GM21786 (cell line): Measurements from ENCODE around the gene PHTF1.

Source experiments
- ATAC-seq: cut with Tn5 transposase; IDR thresholded peaks from one replicate; pipeline ENCODE4 v1.9.1; 2021; ENCODE audit not compliant: unreplicated experiment

The PHTF1 gene

DNA sequence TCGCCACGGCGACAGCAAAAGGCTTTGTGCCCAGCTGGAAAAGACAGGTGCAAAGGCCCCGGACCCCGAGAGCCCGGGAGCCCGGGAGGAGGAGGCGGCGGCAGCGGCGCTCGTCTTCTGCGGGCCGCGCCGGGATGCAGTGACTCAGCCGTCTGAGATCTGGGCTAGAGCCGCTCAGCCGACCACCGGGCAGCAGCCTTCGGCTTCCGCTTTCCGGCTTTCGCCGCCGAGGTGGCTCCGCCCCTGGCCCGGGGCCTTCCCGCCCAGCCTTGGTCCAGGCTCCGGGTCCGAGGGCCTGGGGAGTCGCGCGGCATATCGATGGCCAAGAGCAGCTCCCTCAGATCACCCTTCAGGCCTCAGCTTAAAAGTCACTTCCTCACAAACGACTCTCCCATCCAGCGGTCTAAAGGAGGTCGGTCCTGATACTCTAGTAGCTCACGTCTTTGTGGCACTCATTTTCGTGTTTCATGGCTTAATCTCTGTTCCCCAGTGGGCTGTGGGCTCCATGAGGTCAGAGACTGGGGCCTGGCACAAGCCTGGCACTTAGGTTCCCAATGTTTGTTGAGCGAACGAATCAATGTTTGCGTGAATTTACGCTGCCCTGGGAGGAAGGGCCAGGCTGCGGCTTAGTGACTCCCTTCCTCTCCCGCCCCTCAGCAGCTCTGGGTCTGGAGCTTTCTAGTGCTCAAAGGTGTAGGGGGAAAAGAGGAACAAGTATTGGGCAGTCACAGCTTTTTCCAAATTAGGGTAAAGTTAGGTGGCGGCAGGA is at the start of gene PHTF1:
PHTF1 (minus strand) TSS at position 154 of the 769 bp plus-strand sequence. CDS start 783 bp downstream, outside the sequence.
- ATAC-seq, result peak; percentile 84

DNA sequence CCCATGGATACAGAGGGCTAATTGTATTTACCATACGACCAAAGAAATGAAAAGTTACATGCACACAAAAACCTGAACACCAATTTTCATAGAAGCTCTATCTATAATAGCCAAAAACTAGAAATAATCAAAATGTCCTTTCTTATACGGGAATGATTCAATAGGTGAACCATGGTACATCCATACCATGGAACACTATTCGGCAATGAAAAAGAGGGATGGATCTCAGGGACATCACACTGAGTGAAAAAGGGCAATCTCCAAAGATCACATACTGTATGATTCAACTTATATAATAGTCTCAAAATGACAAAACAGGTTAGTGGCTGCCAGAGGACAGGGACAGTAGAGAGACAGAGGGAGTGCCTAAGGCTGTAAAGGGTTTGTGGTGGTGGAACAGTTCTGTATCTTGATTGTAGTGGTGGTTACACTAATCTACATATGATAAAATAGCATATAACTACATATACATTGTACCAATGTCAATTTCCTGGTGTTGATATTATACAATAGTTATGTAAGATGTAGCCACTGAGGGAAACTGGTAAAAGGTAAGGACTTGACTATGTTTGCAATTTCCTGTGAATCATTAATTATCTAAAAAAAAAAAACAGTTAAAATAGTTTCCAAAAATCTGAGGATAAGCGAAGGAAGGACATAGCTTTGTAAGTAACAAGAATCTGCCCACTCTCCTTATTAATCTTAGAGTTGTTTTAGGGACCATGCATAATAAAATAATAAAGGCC is 49.3 kb upstream of the PHTF1 start:
- no peak for ATAC-seq

DNA sequence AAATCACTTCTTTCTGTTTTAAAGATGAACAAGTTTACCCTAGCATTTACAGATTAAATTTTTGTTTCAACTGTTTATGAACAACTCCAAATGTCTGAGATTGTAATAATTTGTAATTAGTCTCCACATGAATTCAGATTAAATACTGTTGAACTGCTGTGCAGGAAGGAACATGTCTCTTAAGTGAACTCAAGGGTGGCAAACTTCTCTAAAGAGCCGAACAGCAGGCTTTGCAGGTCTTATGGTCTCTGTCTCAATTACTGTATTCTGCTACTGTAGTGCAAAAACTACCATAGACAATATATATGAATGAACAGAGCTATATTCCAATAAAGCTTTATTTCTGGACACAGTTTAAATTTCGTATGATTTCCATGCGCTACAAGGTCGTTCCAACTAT is 46.4 kb upstream of the PHTF1 start:
- no peak for ATAC-seq

DNA sequence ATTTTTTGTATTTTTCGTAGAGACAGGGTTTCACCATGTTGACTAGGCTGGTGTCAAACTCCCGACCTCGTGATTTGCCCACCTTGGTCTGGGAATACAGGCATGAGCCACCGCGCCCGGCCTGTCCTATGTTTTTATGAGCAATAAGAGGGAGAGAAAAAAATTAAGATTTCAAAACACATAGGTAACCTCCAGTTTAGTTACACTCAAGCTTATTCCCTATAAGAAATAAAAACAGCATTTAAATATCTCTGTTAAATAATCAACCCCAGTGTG is 45.9 kb upstream of the PHTF1 start:
- no peak for ATAC-seq

DNA sequence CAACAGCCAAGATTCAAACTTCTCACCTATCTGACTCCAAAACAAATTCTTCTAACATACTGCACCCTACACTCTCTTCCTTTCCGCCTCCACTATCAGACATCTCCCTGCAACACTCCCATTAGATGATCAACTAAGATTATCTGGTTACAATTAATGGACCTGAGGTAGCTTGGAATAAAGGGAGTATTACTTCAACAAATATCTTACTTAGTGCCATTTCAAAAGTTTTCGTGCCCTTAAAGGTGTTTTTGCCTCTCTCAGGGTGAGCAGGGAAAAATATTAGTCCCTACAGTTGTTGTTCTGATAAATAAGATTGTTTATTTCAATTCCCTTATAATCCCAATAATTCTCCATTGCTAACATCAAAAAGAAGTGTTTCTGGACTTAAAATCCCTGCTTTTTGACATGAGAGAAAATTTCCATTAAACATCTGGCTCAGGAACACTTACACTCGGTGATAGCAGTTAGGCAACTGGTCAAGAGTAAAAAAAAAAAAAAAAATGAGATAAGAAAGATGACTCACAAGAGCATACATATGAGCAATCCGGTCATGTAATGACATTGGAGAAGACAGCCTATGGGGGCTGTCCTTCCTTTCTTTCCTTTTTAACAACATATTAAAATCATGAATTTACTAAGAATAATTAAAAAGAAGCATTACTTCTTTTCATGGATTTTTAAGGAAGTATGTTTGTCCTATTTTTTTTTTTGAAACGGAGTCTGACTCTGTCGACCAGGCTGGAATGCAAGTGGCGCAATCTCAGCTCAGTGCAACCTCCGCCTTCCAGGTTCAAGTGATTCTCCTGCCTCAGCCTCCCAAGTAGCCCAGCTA is 45.4 kb upstream of the PHTF1 start:
- no peak for ATAC-seq

DNA sequence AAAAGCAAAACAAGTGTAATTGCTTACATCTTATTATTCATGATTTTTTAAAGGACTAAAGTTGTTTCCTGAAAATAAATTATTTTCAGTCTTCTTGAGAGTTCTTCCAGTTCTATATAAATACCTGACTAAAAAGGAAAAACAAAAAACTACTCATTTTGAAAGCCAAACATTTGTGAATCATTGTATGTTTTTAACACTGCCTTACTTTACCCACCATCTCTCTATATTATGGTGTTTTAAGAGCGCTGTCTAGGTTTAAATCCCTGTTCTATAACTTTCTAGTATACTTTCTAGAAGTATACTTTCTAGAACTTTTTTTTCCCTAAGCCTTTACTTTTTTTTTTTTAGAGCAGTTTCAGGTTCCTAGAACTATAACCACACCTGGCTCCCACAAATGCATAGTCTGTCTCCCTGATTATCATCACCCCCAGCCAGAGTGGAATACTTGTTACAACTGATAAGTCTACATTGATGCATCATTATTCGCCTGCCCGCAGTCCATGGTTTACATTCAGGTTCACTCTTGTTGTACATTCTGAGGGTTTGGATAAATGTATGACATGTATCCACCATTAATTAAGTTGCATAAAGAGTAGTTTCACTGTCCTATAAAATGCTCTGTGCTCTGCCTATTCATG is 43.2 kb upstream of the PHTF1 start:
- ATAC-seq, result no peak

DNA sequence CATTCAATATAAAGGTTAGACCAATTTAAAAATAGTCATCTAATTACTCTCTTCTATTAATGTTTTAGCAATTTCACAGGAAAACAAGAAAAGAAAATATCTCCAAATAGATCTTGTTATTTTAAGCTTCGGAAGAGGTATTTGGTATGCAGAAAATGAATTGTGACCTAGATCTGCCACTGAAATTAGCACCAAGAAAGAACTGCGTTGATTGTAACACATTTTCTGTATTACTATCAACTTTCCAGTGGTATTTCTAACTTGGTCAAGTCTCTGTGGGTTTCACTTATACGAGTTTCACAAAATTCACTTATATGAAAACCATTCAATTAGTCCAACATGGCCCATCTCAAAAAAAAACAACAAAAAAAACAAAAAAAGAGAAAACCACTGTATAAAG is 41.2 kb upstream of the PHTF1 start:
- no peak for ATAC-seq

DNA sequence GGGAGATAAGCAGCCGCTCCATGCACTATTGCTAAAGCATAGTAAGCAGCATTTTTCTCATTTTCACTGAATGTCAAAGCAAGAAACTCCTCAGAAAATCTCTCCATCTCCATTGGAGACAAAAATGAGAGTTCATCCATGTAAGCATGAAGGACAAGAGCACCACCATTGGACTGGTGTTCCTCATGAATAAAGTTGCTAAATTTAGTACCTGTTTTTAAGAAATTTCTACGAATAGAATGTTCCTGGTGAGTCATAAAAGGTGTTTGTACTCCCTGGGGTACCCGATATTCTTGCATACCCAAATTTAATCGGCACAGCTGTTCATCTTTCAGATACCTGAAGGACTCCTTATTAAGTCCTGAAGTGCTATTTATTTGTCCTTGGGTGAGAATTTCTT is 38.2 kb upstream of the PHTF1 start:
- ATAC-seq, result no peak

DNA sequence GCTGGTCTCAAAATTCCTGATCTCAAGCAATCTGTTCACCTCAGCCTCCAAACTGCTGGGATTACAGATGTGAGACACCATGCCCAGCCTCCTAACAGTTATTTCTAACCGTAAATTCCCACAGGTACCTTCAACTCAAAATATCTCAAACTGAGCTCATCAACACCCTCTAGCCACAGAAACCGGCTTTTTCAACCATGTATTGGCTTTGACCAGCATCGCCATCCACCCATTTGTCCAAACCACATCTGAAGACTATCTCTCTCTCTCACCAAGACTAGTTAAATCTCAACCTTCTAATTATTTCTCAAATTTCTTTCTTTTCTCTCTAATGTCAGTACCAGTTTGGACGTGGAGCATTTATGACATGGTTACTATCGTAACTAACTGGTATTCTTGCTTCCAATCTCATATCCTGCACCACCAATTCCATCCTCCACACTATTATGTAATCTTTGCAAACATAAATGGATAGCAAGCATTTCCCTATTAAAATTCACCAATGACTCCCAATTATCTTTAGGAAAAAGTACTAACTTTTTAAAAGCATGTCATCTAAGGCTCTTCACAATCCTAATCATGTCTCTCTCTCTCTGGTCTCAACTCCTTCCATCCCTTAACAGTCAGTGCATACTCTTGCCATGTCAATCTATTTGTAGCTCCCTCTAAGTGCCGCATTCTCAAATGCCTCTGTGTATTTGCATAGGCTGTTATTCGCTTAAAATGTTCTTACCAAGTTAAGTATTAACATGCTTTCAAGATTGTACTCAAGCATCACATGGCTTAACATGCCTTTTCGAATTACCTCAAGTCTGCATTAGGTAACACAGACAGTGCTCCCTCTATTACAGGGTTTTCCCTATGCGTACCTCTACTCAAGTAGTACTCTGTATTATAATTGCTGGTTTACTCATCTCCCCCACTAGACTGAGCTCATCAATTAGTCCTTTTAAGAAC is 34.9 kb upstream of the PHTF1 start:
- no peak for ATAC-seq

DNA sequence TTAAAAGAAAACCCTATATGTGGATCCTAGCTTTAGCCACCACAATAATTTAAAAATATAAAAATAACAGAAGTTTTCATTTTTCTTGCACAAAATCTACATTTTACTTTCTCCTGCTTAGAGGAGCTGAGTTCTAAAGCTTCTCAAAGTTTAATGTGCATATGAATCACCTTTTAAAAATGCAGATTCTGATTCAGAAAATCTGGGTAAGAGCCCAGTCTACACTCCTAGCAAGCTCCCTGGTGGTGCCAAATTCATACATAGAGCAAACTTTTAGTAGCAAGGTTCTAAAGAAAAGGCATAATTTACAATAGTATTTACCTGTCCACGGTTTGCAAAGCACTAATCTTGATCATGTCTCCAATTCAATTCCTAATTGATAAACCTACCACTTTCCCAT is 33.7 kb upstream of the PHTF1 start:
- no peak for ATAC-seq

DNA sequence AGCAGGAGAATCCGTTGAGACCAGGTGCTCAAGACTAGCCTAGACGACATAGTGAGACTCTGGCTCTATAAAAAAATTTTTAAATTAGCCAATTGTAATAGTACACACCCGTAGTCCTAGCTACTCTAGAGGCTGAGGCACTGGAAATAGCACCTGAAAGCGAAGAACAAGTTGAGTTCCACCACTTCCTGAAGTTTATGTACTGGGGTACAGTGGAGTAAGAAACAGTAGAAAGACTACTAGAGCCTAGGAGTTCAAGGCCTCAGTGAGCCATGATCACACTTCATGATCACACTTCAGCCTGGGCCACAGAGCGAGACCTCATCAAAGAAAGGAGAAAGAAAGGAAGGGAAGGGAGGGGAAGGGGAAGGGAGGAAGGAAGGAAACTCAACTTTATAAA is 33.2 kb upstream of the PHTF1 start:
- peak; percentile 79 for ATAC-seq

DNA sequence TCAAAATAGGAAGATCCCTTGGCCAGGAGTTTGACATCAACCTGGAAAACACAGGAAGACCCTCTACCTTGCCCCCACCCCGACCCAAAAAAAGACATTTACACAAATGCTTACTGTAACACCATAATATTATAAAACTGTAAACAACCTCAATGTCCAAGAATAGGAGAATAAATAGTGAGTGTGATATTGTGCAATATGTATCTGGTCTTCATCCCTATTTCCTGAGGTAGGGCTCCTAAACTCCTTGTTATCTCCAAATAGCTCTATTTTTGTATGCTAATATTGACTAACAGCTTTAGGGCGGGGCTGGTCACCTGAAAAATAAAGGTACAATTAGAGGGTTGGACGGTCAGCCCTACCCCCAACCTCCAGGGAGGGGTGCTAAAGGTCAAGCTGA is 29.5 kb upstream of the PHTF1 start:
- ATAC-seq, result no peak

DNA sequence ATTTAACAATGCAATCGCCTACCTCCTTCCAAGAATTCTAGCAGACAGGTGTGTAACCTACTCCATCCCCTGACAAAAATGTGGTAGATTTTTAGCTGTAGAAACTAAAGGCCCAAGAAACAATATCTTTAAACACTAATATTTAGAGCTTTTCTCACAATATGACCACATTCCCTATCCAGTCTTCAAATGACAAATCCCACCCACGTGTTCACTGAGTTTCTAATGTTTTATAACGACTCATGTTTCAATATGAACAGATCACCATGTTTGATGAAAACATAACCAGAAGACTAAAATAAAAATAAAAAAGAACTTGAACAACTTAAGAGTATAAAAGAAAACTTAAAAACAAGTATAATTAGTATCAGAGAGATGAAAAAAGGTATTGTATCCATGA is 28.4 kb upstream of the PHTF1 start:
- no peak for ATAC-seq

DNA sequence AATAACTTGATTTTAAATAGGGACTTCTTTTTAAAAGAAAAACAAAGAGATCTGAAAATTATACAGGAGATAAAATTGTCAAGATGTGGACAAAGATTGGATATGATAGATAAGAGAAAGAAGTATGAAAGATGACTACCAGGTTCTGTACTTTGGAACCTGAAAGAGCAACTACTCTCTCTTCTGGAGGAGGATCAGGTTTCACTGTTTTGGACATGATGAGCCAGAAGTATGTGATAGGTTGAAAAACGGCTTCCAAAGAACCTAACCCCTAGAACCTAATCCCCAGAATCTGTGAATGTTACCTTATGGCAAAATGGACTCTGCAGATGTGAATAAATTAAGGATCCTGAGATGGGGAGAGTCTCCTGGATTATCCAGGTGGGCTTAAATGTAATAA is 26.8 kb upstream of the PHTF1 start:
- no peak for ATAC-seq

DNA sequence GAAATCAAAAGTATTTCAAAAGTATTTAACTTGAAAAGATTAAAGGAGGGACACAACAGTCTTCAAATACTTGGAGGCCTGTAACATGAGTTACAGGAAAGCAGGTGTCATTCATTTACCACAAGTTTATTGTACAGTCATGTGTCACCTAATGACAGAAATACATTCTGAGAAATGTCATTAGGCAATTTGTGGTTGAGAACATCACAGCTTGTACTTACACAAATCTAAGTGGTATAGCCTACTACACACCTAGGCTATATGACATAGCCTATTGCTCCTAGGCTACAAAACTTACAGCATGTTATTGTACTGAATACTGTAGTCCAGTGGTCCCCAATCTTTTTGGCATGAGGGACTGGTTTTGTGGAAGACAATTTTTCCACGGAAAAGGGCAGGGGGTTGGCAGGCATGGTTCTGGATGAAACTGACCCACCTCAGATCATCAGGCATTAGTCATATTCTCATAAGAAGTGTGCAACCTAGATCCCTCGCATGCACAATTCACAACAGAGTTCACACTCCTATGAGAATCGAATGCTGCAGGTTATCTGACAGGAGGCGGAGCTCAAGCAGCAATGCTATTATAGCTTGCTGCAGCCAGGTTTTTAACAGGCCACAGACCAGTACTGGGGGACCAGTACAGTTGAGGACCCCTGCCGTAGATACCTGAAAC is 25.0 kb upstream of the PHTF1 start:
- ATAC-seq, result peak; percentile 72

DNA sequence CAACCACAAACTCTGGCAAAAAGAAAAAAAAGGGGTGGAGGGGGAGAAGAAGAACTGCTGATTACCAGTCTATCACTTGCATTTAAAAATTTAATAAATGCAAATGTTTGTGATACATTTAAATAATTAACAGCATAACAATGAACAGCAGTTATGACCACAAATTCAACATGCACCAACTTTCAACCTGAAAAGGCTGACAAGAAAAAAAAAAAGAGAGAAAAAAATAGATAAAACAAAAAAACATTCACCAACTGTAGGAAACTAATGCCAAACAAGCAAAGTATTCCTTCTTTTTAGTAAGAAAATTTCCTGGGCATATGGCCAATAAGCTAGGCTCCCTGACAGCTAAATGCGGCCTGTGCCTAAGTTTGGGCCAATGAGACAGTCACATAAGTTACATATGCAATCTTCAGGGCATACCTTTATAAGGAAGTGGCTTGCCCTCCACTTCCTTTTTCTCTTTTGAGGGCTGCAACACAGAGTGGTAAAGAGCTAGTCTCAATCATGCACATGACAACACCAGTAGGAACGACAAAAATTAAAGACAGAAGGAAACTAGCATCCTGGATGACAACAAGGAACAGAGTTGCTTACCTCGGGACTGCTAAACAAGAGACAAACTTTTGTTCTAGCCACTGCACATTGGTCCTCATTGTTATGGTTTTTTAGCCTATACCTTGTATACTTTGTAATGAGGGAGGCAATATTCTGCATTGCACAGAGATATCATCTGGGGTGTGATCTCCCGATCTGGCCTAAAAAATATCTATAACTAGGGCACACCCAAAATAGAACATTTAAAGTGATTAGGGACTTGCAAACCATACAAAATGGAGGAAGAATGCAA is 24.2 kb upstream of the PHTF1 start:
- peak; percentile 78 for ATAC-seq

DNA sequence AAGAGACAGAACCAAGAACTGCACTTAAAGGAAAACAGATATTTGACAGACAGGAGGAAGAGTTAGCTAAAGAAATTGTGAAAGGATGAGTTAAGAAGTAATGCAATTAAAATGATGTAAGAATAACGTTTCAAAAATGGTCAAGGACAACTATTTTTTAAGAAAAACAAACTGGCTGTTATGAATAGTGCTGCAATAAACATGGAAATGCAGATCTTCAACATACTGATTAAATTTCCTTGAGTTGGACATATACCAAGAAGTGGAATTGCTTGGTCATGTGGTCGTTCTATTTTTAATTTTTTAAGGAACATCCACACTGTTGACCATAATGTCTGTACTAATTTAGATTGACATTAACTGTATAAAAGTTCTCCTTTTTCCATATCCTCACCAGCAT is 23.1 kb upstream of the PHTF1 start:
- no peak for ATAC-seq

DNA sequence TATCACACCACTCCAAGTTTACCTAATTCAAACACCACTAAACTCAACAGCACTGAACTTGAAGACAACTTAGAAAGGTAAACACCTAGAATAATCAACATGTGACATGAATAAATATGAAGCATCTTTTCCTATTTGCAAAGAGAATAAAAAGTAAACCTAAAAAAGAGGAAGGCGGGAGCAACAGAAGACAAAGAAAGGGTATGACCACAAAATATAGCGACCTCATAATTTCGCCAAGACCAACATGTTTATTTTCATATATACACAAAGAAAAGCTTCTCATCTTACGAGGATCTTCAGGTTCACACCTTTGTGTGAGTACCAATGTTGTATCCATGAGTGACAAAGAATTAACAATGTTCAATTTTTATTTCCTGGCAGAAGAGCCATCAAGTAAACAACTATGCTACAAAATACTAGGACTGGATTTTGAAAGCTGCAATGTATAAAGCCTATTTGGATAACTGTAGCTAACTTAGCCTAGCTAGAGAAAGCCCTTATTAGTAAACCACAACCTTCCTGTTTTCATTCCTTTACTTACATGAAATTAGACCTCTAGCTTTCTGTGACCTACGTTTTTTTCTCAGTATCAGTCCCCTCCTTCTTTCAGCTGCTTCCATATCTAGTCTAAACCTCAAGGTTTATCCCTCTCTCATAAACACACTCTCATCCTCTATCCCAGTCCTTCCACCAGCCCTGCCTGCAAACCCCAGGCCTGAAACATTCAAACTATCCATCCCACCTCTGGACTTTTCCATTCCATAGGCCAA is 21.3 kb upstream of the PHTF1 start:
- ATAC-seq, result peak; percentile 31
